NCI-H774 (cell line): ENCODE data around the gene C17orf100.

Source experiments
- DNase-seq: peaks from one replicate; lab custom pipeline; 2025; lab: John Stamatoyannopoulos, UW

Gene C17orf100

GRCh38 chr17:6669479-6670212 lies 18.1 kb downstream of the C17orf100 start:
- no peak for DNase-seq

DNA sequence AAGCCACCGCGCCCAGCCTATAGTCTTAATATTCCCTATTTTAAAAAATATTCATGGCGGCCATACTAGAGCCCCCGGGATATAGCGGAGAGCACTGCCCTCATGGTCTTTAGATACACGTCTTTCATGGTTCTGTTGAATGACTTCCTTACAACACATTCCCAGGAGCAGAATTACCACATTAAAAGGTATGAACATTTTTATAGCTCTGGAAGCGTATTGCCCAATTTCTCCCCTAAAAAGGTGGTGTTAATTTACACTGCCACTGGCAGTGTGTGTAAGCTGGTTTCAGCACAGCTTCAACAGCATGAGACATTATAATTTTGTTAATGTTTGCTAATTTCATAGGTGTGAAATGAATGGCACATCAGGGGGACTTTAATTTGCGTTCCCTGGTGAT lies 19.0 kb downstream of the C17orf100 start:
- no peak for DNase-seq

DNA sequence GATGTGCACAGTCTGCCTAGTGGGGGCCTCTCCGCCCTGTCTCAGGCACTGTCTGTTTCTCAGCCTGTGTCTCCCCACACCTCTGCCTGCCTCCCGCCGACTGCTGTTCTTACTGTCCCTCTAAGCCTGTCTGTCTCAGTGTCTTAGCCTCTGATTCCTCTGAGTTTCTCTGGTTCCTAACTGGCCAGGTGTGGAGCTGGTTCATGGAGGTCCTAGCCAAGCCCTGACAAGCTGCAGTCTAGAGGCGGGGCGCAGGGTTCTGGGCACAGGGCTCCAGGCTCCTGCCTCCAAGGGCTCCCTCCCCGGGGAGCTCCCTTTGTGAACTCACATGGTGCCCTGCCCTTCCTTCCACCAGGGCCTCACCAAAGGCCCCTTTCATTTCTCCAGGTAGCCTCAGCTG lies 19.4 kb downstream of the C17orf100 start:
- DNase-seq: no peak

DNA sequence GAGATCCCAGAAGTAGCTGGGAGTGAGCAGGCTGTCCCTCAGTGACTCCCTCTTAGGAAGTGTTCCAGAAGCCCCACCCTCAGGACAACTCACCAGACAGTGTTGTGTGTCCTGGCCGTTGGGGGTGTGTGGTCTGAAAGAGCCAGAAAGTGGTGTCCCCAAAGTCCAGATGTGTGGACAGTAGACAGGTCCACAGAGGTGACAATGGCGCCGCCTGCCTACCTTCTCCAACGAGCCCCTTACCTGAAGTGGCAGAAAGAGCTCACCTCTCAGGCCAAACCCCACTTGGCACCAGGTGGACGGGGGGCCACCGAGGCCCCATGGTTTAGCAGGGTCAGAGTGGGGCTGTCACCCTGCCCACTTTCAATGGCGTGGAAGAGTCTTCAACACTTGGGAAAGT lies 19.9 kb downstream of the C17orf100 start:
- DNase-seq: no peak

GRCh38 chr17:6674586-6674985 lies 23.0 kb downstream of the C17orf100 start:
- no peak for DNase-seq

DNA sequence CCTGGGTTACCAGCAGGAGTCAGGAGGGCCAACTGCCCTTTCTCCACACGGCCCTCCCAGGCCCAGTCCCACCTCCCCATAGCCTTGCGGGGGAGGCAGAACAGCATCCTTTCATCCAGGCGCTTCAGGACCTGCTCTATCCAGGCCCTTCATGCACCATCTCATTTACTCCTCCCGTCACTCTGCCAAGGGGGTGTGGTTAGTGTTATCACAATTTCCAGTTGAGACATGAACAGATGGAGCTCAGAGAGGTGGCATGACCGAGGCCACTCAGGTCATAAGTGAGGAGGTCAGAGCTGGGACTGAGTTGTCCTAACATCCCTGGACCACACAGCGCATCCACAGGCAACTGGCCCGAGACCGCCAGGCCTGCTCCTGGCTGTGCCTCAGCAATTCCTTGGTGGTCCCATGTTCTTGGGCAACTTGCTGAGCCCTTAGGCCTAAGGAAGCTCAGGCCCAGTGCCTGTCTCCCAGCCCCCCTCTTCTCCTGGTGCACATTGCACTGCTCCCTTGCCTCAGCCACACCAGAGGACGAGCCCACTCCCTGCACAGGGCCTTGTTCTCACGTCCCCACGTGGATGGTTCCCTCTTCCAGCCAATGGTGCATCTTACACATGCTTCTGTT lies 23.8 kb downstream of the C17orf100 start:
- no peak for DNase-seq

GRCh38 chr17:6676802-6677157 lies 25.2 kb downstream of the C17orf100 start:
- no peak for DNase-seq

DNA sequence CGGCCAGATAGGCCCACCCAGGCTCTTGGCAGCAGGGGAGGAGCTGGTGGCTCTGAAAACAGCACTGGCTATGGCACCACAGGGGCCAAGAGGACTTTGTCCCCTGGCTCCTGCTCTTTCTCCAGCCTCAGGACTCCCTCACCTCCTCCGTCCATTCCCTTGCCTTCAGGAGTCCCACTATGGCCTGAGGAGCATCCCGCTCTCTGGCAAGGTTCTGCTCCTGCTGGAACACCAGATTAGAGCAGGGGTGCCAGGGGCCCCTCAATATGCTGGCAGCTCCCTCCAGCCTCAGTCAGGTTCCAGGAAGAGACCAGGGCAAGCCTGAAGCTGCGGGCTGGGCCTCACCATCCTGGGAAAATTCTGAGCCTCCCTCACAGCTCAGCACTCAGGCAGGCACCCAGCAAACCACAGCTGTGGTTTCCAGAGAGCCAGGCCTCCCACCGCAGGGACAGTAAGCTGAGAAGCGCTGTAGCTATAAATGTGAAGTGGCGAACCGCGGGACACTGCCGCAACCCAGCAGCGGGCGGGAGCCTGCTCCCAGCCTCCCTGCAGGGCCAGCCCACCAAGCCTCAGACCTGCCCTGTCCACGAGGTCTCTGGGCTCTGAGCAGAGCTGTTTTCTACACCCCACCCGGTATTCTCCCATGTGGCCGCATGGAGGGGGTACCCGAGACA lies 25.7 kb downstream of the C17orf100 start:
- DNase-seq: no peak

DNA sequence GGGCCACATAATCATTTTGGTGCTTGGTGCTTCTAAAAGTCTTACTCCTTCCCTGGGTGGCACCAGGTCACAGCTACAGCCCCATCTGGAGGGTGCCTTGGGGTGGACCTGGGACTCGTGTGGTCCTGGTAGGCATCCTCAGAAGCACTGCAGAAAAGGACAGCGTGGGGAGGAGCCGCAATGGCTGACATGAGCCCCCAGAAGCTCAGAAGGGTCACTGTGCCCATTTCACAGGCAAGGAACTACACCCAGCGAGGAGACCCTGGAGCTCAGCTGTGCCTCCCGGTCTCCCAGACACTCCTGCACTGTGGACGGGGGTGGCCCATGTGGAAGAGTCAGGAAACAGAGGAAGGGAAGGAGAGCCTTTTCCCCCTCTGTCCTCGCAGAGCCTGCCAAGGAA lies 26.4 kb downstream of the C17orf100 start:
- DNase-seq: no peak

GRCh38 chr17:6679241-6679640 lies 27.7 kb downstream of the C17orf100 start:
- no peak for DNase-seq

- DNase-seq: no peak
Observed at GRCh38 chr17:6681176-6681575, 29.6 kb downstream of the C17orf100 start.

GRCh38 chr17:6681671-6682070 lies 30.1 kb downstream of the C17orf100 start:
- no peak for DNase-seq

DNA sequence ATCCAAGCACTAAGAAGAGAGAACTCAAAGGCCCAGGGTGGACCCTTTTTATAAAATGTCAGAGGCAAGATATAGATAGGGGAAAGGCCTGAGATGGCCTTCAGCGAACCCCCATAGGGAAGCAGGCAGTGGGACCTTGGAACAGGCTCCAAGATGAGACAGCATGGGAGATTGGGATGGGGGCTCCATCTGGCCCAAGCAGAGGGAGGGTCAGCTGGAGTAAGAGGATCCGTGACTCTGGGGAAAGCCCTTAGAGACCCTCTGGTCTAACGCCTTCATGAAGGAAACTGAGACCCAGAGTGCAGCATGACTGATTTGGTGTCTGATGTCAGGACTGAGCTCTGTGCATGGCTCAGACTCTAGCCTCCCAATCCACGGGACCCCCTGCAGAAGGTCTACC lies 30.8 kb downstream of the C17orf100 start:
- DNase-seq: no peak

DNA sequence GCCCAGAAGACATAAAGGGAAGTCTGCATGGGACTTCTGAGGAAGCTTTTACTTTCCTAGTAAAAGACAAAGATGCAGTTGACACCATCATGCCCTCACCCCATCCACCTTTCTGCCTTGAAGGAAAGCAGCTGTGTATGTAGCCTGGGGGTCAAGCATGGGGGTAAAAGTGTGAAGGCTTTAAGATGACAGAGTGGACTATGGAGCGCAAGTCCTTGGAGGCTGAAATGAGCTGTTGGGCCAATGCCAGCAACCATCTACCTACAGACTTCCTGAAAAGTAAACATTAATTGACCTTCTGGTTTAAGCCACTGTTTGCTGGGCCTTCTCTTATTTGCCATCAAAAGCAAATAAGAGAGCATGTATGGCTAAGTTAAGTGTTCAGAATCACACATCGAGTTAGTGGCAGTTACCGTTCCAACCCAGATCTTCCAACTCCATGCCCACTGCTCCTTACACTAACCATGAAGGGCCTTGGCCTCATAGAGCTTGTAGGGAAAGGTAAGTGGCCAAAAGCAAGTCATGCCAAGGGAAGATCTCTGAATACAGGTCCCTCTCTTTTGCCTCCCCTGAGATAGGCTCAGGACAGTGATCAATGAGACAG lies 31.6 kb downstream of the C17orf100 start:
- DNase-seq: no peak

- DNase-seq: no peak
Observed at GRCh38 chr17:6683730-6684459, 32.3 kb downstream of the C17orf100 start.

GRCh38 chr17:6684460-6684783 lies 32.9 kb downstream of the C17orf100 start:
- DNase-seq: no peak

DNA sequence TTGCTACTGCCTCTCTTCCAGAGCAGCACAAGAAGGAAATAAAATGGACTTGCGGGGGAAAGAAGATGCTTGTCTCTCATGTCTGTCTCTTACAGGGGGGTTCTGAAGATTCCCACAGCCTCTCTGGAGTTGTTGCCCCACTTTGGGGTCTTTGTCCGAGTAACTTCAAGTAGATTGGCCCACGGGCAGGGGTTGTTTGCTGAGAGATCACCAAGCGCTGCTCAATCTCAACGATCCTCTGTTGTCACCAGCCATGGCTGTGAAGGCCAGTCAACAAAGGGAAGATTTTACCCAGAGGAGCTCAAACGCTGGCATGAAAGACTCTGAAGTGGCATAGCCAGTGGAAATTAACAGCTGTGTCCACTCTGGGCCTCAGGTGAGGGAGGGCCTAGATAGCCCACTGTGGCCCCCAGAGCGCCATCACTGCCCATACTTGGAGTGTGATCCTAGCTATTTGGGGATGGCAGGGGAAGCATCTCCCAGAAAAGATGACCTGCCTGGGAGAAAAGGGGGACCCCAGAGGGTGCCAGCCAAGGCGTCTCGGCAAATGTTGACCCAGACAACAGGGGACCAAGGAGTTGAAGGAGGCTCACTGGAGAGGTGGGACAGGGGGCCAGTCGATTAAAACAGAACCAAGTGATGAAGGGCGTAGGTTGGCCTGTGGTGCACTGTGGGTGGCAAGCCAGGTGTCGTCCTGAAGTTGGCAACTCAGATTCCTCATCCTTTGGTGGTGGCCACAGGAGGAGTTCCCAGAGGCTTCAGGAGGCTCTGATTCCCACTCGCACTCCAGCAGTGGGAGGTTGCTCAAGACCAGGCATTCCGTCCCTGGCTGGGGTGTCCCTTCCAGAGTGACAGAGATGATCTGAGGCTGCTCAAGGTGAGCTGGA lies 33.6 kb downstream of the C17orf100 start:
- no peak for DNase-seq

DNA sequence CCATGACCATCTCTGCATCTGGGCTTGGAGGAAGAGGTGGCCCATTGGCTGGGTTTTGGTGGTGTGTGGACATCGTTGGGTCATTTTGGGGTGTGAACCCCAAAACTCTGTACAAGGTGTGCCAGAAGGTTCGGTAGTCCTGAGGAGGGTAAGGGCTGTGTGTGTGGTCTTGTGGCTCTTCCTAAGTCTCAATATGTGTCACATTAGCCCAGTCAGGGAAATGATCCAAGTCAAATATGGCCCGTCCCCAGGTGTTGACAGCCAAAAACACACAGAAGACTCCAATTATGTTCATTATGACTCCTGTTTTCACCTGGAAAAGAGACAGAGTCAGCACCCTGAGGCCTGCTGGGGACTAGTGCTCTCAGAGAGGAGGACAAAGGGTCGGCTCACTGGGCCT lies 34.5 kb downstream of the C17orf100 start:
- no peak for DNase-seq

GRCh38 chr17:6688944-6689343 lies 37.4 kb downstream of the C17orf100 start:
- no peak for DNase-seq

DNA sequence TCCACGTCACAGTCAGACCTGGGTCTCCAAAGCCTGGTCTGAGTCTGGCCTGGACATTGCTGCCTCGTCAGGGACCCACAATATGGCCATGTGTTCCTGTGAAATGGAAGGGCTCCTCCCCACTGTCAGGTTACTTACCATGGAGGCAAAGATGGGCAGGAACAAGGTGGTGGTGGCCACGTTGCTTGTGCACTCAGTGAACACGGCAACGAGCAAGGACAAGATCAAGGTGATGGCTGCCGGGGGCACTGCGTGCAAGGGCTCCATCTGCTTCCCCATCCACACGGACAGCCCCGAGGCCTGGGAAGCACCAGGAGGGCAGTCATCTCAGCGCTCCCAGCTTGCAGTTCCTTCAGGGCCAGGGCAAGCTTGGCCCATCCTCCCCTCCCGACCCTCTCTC lies 39.1 kb downstream of the C17orf100 start:
- DNase-seq: no peak

GRCh38 chr17:6691546-6691945 lies 40.0 kb downstream of the C17orf100 start:
- DNase-seq: no peak
